HG03103 (cell line): ENCODE results near the gene FAM204A.

Experiments used
- ATAC-seq: cut with Tn5 transposase; IDR thresholded peaks from one replicate; pipeline ENCODE4 v1.9.1; 2021; ENCODE audit warnings: low read depth; ENCODE audit not compliant: unreplicated experiment

FAM204A gene

DNA sequence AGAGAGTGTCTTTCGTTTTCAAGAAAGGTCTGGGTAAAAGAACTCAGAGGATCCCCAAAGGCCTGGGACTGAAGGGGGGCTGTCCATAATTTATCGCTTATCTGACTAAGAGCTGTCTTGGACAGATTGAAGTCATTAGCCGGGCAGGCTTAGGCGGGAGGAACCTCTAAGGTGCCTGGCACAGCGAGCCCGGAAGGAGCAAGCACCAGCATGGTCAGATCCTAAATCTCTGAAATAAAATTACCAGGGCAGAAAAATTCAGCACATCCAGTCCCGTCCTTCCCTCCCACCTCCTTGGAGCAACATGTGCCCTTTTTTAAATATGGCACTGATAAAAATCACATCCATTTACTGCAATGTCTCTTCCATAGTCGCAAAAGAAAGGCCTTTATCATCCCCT is 86.8 kb downstream of the FAM204A start:
- ATAC-seq, result no peak

DNA sequence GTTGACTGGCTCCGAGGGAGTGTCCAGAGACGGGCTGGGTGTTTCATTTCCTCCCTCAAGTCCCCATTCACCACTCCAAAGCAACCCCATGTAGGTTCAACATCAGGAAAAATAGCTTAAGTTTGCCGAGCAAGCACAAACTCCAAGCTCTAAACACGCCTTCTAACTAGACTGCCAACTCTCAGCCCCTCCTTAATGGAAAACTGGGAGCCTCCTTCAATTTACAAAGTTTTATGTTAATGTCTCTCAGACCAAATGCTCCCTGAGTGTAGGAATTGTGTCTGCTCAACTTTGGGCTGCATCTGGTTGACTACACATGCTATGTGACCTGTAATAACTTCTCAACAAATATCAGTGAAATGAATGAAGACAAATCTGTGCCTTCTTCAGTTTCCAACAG is 87.5 kb downstream of the FAM204A start:
- ATAC-seq, result no peak

DNA sequence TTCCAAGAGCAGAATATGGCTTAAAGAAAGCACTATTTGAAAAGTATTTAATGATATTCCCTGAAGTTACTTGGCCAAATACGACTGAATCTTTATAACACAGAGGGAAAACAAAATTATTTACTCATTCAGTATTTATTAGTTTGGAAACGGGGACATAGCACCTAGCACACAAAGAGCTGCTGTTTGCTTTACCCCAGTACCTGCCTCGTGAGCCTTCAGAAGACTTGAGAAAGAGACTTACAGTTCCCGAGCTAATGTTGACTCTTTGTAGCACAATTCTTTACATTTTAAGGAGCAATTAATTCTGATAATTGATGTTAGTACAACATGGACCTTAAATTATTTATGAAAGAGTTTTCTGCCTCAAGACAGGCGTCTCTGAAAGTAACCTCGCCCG is 88.7 kb downstream of the FAM204A start:
- ATAC-seq, result no peak

DNA sequence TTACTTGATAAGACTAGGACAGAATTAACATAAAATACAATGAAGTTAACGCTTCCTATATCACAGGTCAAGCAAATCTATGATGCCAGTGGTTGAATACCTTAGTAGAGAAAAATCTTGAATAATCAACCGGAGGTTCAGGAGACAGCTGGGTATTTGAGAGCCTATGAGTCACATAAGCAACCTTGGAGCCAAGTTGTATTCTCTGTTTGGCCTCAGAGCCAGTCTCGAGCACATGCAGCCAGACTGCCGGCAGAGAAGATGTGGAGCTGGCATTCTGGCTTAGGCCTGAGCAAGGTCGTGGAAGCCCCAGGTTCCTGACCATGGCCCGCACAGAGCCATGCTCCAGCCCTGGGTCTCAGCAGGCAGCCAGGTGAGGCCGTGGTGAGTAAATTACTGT is 90.3 kb downstream of the FAM204A start:
- ATAC-seq, result no peak

DNA sequence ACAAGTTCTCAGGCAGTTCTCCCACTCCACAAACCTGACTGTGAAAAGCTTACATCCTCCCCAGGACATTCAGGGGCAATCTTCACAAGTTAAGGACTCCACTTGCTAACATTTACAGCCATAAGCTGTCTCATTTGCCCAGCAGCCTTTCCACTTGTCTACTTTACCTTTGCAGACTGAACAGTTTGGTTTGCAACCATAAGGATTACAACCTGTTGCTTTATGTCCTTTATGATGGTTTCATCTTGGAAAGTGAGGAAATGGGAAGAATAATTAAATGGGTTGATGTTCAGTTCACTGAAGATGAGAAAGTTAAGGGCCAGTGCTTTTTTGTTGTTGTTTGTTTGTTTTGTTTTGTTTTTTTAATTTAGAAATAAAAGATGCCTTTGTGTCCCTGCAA is 92.4 kb downstream of the FAM204A start:
- no peak for ATAC-seq
